NCI-H146 treated with DMSO at 0.1 percent for 48 hours (cell line): ENCODE measurements around the gene INHBC.
A peak's percentile ranks its signal among the peaks of the same experiment; 100 is the strongest.

ENCODE experiments used
- DNase-seq: peaks from one replicate; lab custom pipeline; 2025; ENCODE audit not compliant: unreplicated experiment; lab: John Stamatoyannopoulos, UW

Gene INHBC

DNA sequence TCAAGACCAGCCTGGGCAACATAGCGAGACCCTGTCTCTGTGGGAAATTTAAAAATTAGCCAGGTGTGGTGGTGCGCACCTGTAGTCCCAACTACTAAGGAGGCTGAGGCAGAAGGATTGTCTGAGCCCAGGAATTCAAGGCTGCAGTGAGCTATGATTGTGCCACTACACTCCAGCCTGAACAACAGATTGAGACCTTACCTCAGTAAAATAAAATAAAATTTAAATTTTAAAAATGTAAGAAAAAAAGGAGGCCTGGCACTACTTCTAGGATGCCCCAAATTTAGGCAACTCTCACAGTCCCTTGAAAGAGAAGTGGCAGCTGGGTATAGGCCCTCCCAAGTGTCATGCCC, 19.6 kb downstream of the INHBC start:
- DNase-seq: no peak

- peak; percentile 40 for DNase-seq
These were observed 20.2 kb downstream of the INHBC start, which contains the start of gene INHBE for GRCh38 chr12:57454566-57455373. INHBE (plus strand) TSS chr12:57455307; CDS start chr12:57455537, 230 bp downstream.

DNA sequence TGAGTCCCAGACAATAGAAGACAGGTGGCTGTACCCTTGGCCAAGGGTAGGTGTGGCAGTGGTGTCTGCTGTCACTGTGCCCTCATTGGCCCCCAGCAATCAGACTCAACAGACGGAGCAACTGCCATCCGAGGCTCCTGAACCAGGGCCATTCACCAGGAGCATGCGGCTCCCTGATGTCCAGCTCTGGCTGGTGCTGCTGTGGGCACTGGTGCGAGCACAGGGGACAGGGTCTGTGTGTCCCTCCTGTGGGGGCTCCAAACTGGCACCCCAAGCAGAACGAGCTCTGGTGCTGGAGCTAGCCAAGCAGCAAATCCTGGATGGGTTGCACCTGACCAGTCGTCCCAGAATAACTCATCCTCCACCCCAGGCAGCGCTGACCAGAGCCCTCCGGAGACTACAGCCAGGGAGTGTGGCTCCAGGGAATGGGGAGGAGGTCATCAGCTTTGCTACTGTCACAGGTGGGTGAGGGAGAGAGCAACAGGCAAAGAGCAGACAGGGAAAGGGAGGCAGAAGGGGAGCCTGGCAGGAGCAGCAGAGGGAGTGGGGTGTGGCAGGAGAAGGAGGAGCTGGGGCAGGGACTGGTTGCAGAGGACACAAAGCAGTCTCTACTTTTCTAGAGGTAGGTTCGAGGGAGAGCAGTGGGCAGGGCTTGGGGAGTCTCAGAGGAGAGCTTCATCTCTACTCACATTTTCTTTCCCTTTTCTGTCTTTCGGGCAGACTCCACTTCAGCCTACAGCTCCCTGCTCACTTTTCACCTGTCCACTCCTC, 21.0 kb downstream of the INHBC start:
- no peak for DNase-seq

DNA sequence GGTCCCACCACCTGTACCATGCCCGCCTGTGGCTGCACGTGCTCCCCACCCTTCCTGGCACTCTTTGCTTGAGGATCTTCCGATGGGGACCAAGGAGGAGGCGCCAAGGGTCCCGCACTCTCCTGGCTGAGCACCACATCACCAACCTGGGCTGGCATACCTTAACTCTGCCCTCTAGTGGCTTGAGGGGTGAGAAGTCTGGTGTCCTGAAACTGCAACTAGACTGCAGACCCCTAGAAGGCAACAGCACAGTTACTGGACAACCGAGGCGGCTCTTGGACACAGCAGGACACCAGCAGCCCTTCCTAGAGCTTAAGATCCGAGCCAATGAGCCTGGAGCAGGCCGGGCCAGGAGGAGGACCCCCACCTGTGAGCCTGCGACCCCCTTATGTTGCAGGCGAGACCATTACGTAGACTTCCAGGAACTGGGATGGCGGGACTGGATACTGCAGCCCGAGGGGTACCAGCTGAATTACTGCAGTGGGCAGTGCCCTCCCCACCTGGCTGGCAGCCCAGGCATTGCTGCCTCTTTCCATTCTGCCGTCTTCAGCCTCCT, 21.6 kb downstream of the INHBC start:
- peak; percentile 19 for DNase-seq

DNA sequence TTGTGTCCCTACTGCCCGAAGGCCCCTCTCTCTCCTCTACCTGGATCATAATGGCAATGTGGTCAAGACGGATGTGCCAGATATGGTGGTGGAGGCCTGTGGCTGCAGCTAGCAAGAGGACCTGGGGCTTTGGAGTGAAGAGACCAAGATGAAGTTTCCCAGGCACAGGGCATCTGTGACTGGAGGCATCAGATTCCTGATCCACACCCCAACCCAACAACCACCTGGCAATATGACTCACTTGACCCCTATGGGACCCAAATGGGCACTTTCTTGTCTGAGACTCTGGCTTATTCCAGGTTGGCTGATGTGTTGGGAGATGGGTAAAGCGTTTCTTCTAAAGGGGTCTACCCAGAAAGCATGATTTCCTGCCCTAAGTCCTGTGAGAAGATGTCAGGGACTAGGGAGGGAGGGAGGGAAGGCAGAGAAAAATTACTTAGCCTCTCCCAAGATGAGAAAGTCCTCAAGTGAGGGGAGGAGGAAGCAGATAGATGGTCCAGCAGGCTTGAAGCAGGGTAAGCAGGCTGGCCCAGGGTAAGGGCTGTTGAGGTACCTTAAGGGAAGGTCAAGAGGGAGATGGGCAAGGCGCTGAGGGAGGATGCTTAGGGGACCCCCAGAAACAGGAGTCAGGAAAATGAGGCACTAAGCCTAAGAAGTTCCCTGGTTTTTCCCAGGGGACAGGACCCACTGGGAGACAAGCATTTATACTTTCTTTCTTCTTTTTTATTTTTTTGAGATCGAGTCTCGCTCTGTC, 22.3 kb downstream of the INHBC start:
- DNase-seq: no peak

DNA sequence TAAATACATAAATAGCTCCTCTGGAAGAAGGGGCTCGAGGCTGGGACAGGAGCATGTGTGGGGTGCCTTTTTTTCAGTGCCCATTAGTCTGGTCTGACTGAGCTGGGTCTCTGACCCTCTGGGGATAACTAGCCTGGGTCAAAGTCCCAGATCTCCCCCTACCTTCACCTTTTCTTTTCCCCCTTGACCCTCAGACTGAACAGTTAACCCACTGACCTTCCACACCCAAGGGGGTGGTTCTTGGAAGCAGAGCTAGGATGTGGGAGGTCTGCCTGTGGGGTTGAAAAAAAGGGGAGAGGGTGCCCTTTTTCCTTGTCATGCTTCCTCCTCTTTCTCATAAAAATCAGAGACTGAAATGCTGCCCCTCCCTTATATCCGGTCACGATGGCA, 24.1 kb downstream of the INHBC start:
- DNase-seq: no peak

DNA sequence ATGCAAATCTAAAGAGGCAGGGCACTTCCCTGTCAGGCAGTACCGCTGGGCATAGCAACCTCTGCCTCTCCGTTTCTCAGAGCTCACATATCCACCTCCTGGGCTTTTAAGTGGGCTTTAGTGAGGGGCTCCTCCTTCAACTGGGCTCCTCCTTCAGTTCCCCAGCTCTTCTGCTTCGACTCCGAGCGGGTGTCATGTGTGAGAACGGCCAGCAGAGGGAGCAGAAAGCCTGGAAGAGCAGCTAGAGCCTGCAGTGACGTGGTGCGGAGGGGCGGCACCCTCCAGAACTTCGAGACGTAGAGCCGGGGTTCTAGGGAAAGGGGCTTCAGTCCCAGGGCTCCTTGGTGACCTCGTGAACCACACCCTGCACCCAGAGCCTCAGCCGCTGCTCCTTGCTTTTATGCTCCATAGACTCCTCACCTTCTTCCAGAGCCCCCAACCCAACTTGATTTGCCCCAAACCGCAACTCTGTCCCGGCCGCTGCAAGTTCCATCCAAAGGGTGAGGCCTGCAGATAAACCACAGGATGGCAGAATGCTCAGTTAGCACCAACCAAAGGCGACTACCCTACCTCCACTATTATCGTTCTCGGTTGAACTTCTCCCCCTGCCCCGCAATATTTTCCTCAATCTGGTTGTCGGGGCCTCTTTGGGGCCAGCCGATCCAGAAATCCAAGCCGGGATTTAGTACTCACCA, 24.6 kb downstream of the INHBC start:
- DNase-seq: peak; percentile 90

DNA sequence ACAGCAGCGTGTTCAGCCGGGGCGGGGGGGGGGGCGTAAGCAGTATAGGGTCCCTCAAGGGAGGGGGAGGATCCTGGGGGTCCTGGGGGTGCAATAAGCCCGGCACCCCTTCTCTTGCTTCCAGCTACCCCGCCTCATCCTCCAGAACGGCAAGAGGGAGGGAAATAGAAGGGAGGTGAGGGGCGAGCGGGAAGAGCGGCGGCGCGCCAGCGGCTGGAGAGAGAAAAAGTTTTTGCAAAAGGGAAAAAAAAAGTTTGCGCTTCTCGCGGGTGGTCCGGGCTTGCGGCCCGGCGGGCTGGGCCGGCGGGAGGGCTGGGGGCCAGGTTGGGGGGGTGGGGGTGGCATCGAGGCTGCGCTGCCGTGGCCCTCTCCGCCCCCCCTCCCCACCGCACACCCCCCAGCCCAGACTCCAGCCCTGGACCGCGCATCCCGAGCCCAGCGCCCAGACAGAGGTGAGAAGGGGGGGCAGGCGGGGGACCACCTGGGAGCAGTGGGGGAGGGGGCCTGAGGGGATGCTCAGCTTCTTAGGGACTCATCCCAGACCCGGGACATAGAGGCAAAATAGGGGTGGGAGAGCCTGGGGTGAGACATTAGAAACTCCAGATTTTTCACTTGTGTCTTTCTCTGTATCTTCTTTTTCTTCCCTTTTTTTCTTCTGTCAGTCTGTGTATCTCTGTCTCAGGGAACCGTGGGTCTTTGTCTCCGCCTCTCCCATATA, 25.3 kb downstream of the INHBC start, which contains the start of gene GLI1:
Gene GLI1 (plus strand): TSS at position 36 of the 718 bp plus-strand sequence. CDS start 3,907 bp downstream, outside the sequence.
- no peak for DNase-seq

DNA sequence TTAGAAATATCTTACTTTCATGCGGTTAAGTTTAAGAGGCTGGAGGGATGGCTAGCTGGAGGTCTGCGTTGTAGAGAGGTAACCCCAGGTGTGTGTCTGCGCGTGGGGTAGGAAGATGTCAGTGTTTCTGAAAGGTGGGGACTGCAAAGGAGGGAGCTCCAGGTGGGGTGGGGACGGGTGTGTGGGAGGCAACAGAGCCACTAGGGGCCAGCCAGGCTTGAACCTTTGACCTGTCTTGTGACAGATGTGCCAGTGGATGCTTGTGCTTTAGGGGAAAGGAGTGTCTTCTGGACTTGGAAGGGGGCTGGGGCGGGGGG, 25.8 kb downstream of the INHBC start:
- no peak for DNase-seq

DNA sequence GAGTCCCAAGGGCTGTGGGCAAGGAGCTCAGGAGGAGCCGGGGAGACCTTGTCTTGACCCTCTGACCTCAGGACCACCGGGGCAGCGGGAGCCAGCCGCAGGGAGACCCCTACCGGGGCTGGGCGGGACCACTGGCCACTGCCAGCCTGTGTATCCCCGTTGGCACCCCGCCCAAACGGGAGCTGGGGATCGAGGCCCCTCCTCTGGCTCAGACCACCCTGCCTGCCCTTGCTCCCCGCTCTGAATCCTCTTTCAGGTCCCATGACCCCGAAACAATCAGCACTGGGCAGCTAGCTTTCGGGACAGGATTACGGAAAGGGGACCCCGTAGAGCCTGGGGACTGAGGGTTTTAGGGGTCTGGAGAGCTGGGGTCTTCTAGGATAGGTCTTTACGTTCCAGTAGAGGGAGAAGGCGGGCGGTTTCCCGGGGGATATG, 26.3 kb downstream of the INHBC start:
- DNase-seq: no peak

- DNase-seq: no peak
These were observed 26.8 kb downstream of the INHBC start for GRCh38 chr12:57461276-57461916.

- no peak for DNase-seq
These were observed 27.3 kb downstream of the INHBC start for GRCh38 chr12:57461917-57462250.

DNA sequence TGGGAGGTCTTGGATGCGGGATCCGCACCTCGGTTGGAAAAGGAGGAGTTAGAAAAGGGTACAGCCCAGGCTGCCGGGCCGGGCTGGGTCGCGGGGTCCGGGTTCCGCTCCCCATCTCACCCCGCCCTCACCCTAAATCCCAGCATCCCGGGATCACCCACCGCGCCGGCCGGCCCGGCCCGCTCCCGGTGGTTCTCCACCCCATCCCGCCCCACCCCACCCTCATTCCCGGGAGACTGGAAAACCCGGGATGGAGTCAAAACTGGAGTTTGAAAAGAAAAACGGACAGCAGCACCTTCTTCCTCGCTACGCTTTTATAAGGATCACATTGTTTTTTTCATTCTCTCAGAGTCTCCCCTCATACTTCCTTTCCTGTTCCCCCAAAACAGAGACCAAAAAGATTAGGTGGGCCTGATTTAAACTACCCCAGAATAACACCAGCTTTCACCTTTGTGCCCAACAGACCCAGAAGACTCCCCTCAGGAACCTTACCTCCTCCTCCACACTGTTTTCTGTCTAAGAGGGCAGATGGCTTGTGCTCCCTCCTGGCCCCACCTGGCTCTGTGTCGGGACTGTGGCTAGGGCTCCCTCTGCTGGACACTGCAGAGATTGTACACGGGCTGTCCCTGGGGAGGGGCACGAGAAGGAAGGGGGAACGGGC, 27.8 kb downstream of the INHBC start:
- peak; percentile 89 for DNase-seq

DNA sequence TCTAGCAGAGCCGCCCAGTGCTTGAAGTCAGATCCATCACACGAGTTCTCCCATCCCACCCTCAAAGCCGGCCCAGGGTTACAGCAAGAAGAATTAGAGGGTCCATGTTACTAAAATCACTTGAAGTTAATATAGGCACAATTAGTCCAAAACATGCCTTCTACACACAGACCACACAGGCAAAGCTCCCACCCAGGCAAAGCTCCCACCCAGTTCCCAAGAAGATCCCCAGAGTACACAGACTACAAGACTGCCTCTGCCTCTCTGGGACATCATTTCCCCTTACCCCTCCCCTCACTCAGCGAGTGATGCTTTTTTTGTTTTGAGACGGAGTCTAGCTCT, 28.3 kb downstream of the INHBC start:
- no peak for DNase-seq

DNA sequence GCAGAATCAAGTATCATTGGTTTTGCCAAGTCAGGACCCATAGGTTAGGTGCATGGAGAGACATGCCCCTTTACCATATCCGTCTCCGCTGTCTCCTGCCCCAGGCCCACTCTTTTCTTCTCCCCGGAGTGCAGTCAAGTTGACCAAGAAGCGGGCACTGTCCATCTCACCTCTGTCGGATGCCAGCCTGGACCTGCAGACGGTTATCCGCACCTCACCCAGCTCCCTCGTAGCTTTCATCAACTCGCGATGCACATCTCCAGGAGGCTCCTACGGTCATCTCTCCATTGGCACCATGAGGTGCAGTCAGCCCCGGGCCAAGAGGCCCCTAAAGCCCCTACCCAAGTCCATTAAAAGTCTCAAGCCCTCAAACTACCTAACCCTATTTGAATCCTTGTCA, 30.0 kb downstream of the INHBC start:
- no peak for DNase-seq

- no peak for DNase-seq
These were observed 30.6 kb downstream of the INHBC start for GRCh38 chr12:57465030-57465746.

GRCh38 chr12:57465747-57466505, 31.3 kb downstream of the INHBC start:
- DNase-seq: no peak
